Stimulated activated naive CD8-positive, alpha-beta T cell treated with anti-CD3 and anti-CD28 coated beads, Interleukin-15, Interleukin-2, amounts not matched to agents 100 U/mL and 50 U/mL, for 24 hours (primary cell): ENCODE data around the gene ISYNA1.
"Not testable (repeated sequence)": the region's sequence is repeated elsewhere in the genome, so short reads cannot be mapped to it uniquely, and the experiment has no call there.

ENCODE experiments used
- ATAC-seq: fragments of 150-1000 bp; cut with Tn5 transposase; one replicate; pipeline ENCODE4 v1.10.0; 2021
- DNase-seq: peaks from one replicate; pipeline ENCODE4 v3.0.0; 2021

The ISYNA1 gene

GRCh38 chr19:18419195-18419698, 18.7 kb downstream of the ISYNA1 start, which contains the start of gene SSBP4:
Gene SSBP4 (plus strand): TSS chr19:18419398. CDS start chr19:18419649, 251 bp downstream.
- ATAC-seq, result peak; percentile 16

GRCh38 chr19:18418483-18419194, 19.3 kb downstream of the ISYNA1 start:
- DNase-seq (no peak), ATAC-seq (peak; percentile 3)

More at GRCh38 chr19:18419195-18419698, 18.7 kb downstream of the ISYNA1 start, which contains the start of gene SSBP4:
- peak; percentile 80 for DNase-seq

GRCh38 chr19:18418029-18418482, 19.9 kb downstream of the ISYNA1 start:
- ATAC-seq (no peak), DNase-seq (peak; percentile 51)

- peak; percentile 57 for DNase-seq
- no peak for ATAC-seq
Measured at GRCh38 chr19:18417250-18418028, 20.5 kb downstream of the ISYNA1 start.

- peak; percentile 34 for ATAC-seq
Measured at GRCh38 chr19:18416778-18417249, 21.1 kb downstream of the ISYNA1 start.

GRCh38 chr19:18415178-18415867, 22.6 kb downstream of the ISYNA1 start:
- no peak for DNase-seq
- ATAC-seq, result no peak

More at GRCh38 chr19:18416778-18417249, 21.1 kb downstream of the ISYNA1 start:
- DNase-seq, result peak; percentile 79

GRCh38 chr19:18414504-18415177, 23.3 kb downstream of the ISYNA1 start:
- ATAC-seq, result no peak
- DNase-seq, result no peak

GRCh38 chr19:18412610-18413239, 25.2 kb downstream of the ISYNA1 start:
- DNase-seq, result no peak
- no peak for ATAC-seq

- no peak for ATAC-seq
- peak; percentile 52 for DNase-seq
Measured at GRCh38 chr19:18408053-18408476, 29.9 kb downstream of the ISYNA1 start.

- no peak for DNase-seq
- ATAC-seq, result no peak
Measured at GRCh38 chr19:18406749-18407148, 31.2 kb downstream of the ISYNA1 start.

GRCh38 chr19:18405754-18406153, 32.2 kb downstream of the ISYNA1 start:
- not testable (repeated sequence) for ATAC-seq, DNase-seq

GRCh38 chr19:18402455-18403248, 35.3 kb downstream of the ISYNA1 start:
- not testable (repeated sequence) for DNase-seq, ATAC-seq

GRCh38 chr19:18401580-18402112, 36.3 kb downstream of the ISYNA1 start:
- ATAC-seq (no peak), DNase-seq (no peak)

GRCh38 chr19:18399008-18399407, 38.9 kb downstream of the ISYNA1 start:
- DNase-seq, result no peak
- no peak for ATAC-seq

- peak; percentile 36 for ATAC-seq
- DNase-seq, result no peak
Measured at GRCh38 chr19:18397242-18398202, 40.4 kb downstream of the ISYNA1 start, which contains the start of gene LRRC25. Gene LRRC25 (minus strand): TSS chr19:18397622. CDS start chr19:18396963, 659 bp downstream.

- ATAC-seq, result no peak
- no peak for DNase-seq
Measured at GRCh38 chr19:18396471-18397241, 41.3 kb downstream of the ISYNA1 start.

GRCh38 chr19:18393836-18394235, 44.1 kb downstream of the ISYNA1 start:
- no peak for ATAC-seq
- DNase-seq, result no peak

- DNase-seq, result no peak
- no peak for ATAC-seq
Measured at GRCh38 chr19:18392926-18393325, 45.0 kb downstream of the ISYNA1 start.
